Keratinocyte (primary cell): Measurements from ENCODE around the gene POLR2A. TPM values are rescaled to one million over a fixed set of nuclear protein-coding genes. Genes with fewer than 3 reads are reported as not detected.

Experiments
- DNase-seq: peaks from one replicate; pipeline ENCODE4 v3.0.0-alpha.2; 2011; ENCODE audit warnings: low read depth, missing footprints, low spot score
- FAIRE-seq: peaks from 2 replicates; lab custom pipeline; 2011; peaks lifted over from hg19 to GRCh38; lab: Jason Lieb, UNC
- H2AFZ ChIP-seq: 2 replicates; pipeline ENCODE4 v1.6.0; 2012; ENCODE audit warnings: low read length, control low read depth, inconsistent platforms; ENCODE audit not compliant: control insufficient read depth
- H3K27ac ChIP-seq: 2 replicates; pipeline ENCODE4 v1.5.1; 2011; ENCODE audit warnings: low read length; ENCODE audit not compliant: control insufficient read depth, insufficient read depth
- H3K27me3 ChIP-seq: 3 replicates; pipeline ENCODE4 v1.6.0; 2011; ENCODE audit warnings: low read length; ENCODE audit not compliant: control insufficient read depth, insufficient read depth; ENCODE audit errors: extremely low read depth
- H3K36me3 ChIP-seq, 2 experiments: 2 replicates in 1 of 2; 3 replicates in 1 of 2; pipeline ENCODE4 v1.5.1; 2011; ENCODE audit warnings: low read length in 2 of 2, mild to moderate bottlenecking in 1 of 2; ENCODE audit not compliant: control insufficient read depth in 2 of 2, insufficient read depth in 2 of 2; ENCODE audit errors: extremely low read depth in 1 of 2
- H3K4me1 ChIP-seq: 3 replicates; pipeline ENCODE4 v1.5.1; 2011; ENCODE audit warnings: low read length; ENCODE audit not compliant: control insufficient read depth, insufficient read depth; ENCODE audit errors: extremely low read depth
- H3K4me2 ChIP-seq: 3 replicates; pipeline ENCODE4 v1.6.0; 2011; ENCODE audit warnings: low read depth, low read length; ENCODE audit not compliant: control insufficient read depth, insufficient read depth; ENCODE audit errors: extremely low read depth
- H3K4me3 ChIP-seq, 3 experiments: fragments of 200-600 bp in 1 of 3; sonication (generic) in 1 of 3; 2 replicates in 2 of 3; 3 replicates in 1 of 3; pipeline ENCODE4 v1.5.1; 2011 to 2016; ENCODE audit warnings: low read length in 3 of 3, mild to moderate bottlenecking in 3 of 3, control low read depth in 2 of 3, inconsistent platforms in 1 of 3, low read depth in 1 of 3, mixed read lengths in 1 of 3, mixed run types in 1 of 3, moderate library complexity in 1 of 3; ENCODE audit not compliant: control insufficient read depth in 2 of 3, insufficient read depth in 2 of 3; ENCODE audit errors: extremely low read depth in 1 of 3
- H3K79me2 ChIP-seq: 2 replicates; pipeline ENCODE4 v1.6.0; 2012; ENCODE audit warnings: low read length; ENCODE audit not compliant: control insufficient read depth, insufficient read depth
- H3K9ac ChIP-seq: 3 replicates; pipeline ENCODE4 v1.6.0; 2011; ENCODE audit warnings: low read length; ENCODE audit not compliant: control insufficient read depth, insufficient read depth; ENCODE audit errors: extremely low read depth
- H3K9me1 ChIP-seq: 3 replicates; pipeline ENCODE4 v1.6.0; 2011; ENCODE audit warnings: low read length; ENCODE audit not compliant: control insufficient read depth, insufficient read depth; ENCODE audit errors: extremely low read depth
- H3K9me3 ChIP-seq: 2 replicates; pipeline ENCODE4 v1.5.1; 2012; ENCODE audit warnings: low read depth, low read length; ENCODE audit not compliant: control insufficient read depth
- H4K20me1 ChIP-seq: 3 replicates; pipeline ENCODE4 v1.6.0; 2011; ENCODE audit warnings: low read length; ENCODE audit not compliant: control insufficient read depth, insufficient read depth; ENCODE audit errors: extremely low read depth
- EZH2 ChIP-seq: IDR thresholded peaks from one replicate; pipeline ENCODE4 v1.6.1; 2012; ENCODE audit warnings: inconsistent platforms, mild to moderate bottlenecking, low read length, moderate library complexity
- dilution Hi-C: fragments of 300-500 bp; cut with MboI; formaldehyde crosslinking; loops from one replicate; pipeline ENCODE4 v1.7.0; 2020; ENCODE audit warnings: low sequenced_read_pairs; ENCODE audit not compliant: extremely low pct_ligation_motif_present
- polyA plus RNA-seq, 5 experiments: library from polyadenylated mRNA; depleted of rRNA in 3 of 5; stranded (reverse) in 3 of 5; stranded (forward) in 1 of 5; unstranded in 1 of 5; fragments of >200 nt; gene quantifications; 1 replicate in 1 of 5; 2 replicates in 3 of 5; 3 replicates in 1 of 5; pipeline versions ENCODE4 v1.2.1 to v1.2.3, GENCODE V29; 2011 to 2012; ENCODE audit warnings: missing spikeins in 2 of 5, low read depth in 1 of 5, low replicate concordance in 1 of 5
- TF ChIP-seq, protein P1 (sequence below), 3 experiments: IDR thresholded peaks in 1 of 3; conservative IDR thresholded peaks in 1 of 3; optimal IDR thresholded peaks in 1 of 3; 2 replicates in 2 of 3; 3 replicates in 1 of 3; pipeline versions ENCODE3 to v1.5.1; 2011; ENCODE audit warnings: low read length in 3 of 3, mild to moderate bottlenecking in 3 of 3, moderate library complexity in 2 of 3, control low read depth in 1 of 3, inconsistent platforms in 1 of 3; ENCODE audit not compliant: insufficient read depth in 2 of 3; ENCODE audit errors: extremely low read depth in 1 of 3

The POLR2A gene
- polyA plus RNA-seq, 1 donor (not counting 4 experiments of a cell fraction or from before 2014, with no cell fraction given): 17.5 TPM

DNA sequence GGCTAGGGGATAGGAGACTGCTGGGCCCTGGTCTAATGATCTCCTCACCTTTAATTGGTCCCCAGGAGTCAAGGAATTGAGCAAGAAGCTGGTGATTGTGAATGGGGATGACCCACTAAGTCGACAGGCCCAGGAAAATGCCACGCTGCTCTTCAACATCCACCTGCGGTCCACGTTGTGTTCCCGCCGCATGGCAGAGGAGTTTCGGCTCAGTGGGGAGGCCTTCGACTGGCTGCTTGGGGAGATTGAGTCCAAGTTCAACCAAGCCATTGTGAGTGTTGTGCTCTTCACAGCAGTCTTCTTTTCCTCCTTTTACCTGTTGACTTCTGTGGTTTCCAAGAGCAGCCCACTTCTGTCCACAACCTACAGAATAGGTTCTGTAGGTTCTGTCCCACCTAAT is 19.4 kb downstream of the POLR2A start:
- Histone ChIP-seq H4K20me1 (no peaks in the 10 kb centered on the region), H3K9me1 (no peaks in the 10 kb centered on the region), H3K79me2 (no peaks in the 10 kb centered on the region), H3K9ac (no peak overlapping the region), H3K27ac (no peak overlapping the region), H3K4me3 (no peak overlapping the region), H3K36me3 (peaks cover 55 to 58% of the 10 kb centered on the region in 2 experiments), H2AFZ (no peak overlapping the region), H3K9me3 (no peaks in the 10 kb centered on the region), H3K27me3 (no peaks in the 10 kb centered on the region), H3K4me2 (no peak overlapping the region), H3K4me1 (no peaks in the 10 kb centered on the region)
- TF ChIP-seq EZH2: no peak
- TF ChIP-seq, protein P1, sequence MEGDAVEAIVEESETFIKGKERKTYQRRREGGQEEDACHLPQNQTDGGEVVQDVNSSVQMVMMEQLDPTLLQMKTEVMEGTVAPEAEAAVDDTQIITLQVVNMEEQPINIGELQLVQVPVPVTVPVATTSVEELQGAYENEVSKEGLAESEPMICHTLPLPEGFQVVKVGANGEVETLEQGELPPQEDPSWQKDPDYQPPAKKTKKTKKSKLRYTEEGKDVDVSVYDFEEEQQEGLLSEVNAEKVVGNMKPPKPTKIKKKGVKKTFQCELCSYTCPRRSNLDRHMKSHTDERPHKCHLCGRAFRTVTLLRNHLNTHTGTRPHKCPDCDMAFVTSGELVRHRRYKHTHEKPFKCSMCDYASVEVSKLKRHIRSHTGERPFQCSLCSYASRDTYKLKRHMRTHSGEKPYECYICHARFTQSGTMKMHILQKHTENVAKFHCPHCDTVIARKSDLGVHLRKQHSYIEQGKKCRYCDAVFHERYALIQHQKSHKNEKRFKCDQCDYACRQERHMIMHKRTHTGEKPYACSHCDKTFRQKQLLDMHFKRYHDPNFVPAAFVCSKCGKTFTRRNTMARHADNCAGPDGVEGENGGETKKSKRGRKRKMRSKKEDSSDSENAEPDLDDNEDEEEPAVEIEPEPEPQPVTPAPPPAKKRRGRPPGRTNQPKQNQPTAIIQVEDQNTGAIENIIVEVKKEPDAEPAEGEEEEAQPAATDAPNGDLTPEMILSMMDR (optimal IDR thresholded peaks at IDR 0.05 in 1 of 3, IDR thresholded peaks at IDR 0.05 in 1 of 3, conservative IDR thresholded peaks at IDR 0.05 in 1 of 3; ENCODE audit: extremely low read depth in 1 of 3, insufficient read depth in 2 of 3, low read length in 3 of 3): no peak
- FAIRE-seq (no peak), DNase-seq (no peak)
- dilution Hi-C loops: no loop called here

DNA sequence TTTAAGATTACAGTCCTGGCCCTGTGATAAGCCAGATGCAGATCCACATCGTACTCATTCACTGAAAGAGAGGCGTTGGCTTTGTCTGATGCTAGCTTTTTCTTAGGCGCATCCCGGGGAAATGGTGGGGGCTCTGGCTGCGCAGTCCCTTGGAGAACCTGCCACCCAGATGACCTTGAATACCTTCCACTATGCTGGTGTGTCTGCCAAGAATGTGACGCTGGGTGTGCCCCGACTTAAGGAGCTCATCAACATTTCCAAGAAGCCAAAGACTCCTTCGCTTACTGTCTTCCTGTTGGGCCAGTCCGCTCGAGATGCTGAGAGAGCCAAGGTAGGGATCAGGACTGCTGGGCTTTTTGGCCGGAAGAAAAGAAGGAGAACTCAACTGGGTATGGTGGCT is 24.0 kb downstream of the POLR2A start:
- Histone ChIP-seq H3K36me3 (peaks cover 49 to 53% of the 10 kb centered on the region in 2 experiments), H3K4me2 (no peak overlapping the region), H4K20me1 (no peaks in the 10 kb centered on the region), H3K9me3 (no peaks in the 10 kb centered on the region), H3K9ac (no peak overlapping the region), H3K27me3 (no peaks in the 10 kb centered on the region), H3K4me1 (no peaks in the 10 kb centered on the region), H3K4me3 (no peak overlapping the region), H3K79me2 (no peaks in the 10 kb centered on the region), H2AFZ (no peak overlapping the region), H3K9me1 (no peaks in the 10 kb centered on the region), H3K27ac (no peak overlapping the region)
- dilution Hi-C loops: no loop called here
- no peak for FAIRE-seq
- DNase-seq: no peak
- TF ChIP-seq EZH2: no peak
- TF ChIP-seq, protein P1 (optimal IDR thresholded peaks at IDR 0.05 in 1 of 3, IDR thresholded peaks at IDR 0.05 in 1 of 3, conservative IDR thresholded peaks at IDR 0.05 in 1 of 3; ENCODE audit: extremely low read depth in 1 of 3, insufficient read depth in 2 of 3, low read length in 3 of 3): no peak
